Activated naive CD4-positive, alpha-beta T cell treated with anti-CD3 and anti-CD28 coated beads for 36 hours (primary cell): ENCODE data around the gene POM121. TPM values are rescaled to one million over a fixed set of nuclear protein-coding genes. Genes with fewer than 3 reads are reported as not detected.
"Not testable (repeated sequence)": the region's sequence is repeated elsewhere in the genome, so short reads cannot be mapped to it uniquely, and the experiment has no call there.

Source experiments
- CTCF ChIA-PET: fragments of 350-600 bp; sonication (Branson Sonifier 250); formaldehyde crosslinking; loops from one replicate; lab custom pipeline; 2021; ENCODE audit warnings: antibody characterized with exemption; lab: Charles Lee
- DNase-seq: peaks from one replicate; pipeline ENCODE4 v3.0.0-alpha.2; 2020
- H3K27ac Mint-ChIP-seq: one replicate; pipeline ENCODE4 v1.8.0; 2021; ENCODE audit warnings: mild to moderate bottlenecking, mixed read lengths
- H3K27me3 Mint-ChIP-seq: one replicate; pipeline ENCODE4 v1.8.0; 2021; ENCODE audit warnings: low read depth, mixed read lengths
- H3K36me3 Mint-ChIP-seq: one replicate; pipeline ENCODE4 v1.8.0; 2021; ENCODE audit warnings: low read depth, mixed read lengths
- H3K4me1 Mint-ChIP-seq: one replicate; pipeline ENCODE4 v1.8.0; 2021; ENCODE audit warnings: low read depth, mixed read lengths
- H3K4me3 Mint-ChIP-seq: one replicate; pipeline ENCODE4 v1.8.0; 2021; ENCODE audit warnings: mild to moderate bottlenecking, moderate library complexity, mixed read lengths
- H3K9me3 Mint-ChIP-seq: one replicate; pipeline ENCODE4 v1.8.0; 2021; ENCODE audit warnings: mixed read lengths
- intact Hi-C: fragments of 100-400 bp; cut with micrococcal nuclease; formaldehyde crosslinking; loops from one replicate; pipeline ENCODE4 v1.15.1; 2023
- total RNA-seq, 2 experiments: library from RNA; stranded (reverse); gene quantifications; one replicate each; pipeline ENCODE4 v1.2.3, GENCODE V29; 2021

Gene POM121
- total RNA-seq, 2 experiments from 2014 or later, result 35.7 to 35.9 TPM

- CTCF ChIA-PET, H3K36me3 Mint-ChIP-seq, H3K27ac Mint-ChIP-seq, H3K9me3 Mint-ChIP-seq, H3K4me3 Mint-ChIP-seq, intact Hi-C loops, H3K4me1 Mint-ChIP-seq, H3K27me3 Mint-ChIP-seq, DNase-seq: not testable (repeated sequence)
Observed at GRCh38 chr7:72953901-72954562, 29.1 kb downstream of the POM121 start.

GRCh38 chr7:72954563-72955198 is 29.8 kb downstream of the POM121 start:
- DNase-seq, H3K27ac Mint-ChIP-seq, H3K4me1 Mint-ChIP-seq, H3K36me3 Mint-ChIP-seq, H3K27me3 Mint-ChIP-seq, CTCF ChIA-PET, intact Hi-C loops, H3K9me3 Mint-ChIP-seq: not testable (repeated sequence)
- peak overlapping the region; percentile 68 for H3K4me3 Mint-ChIP-seq

GRCh38 chr7:72960029-72960428 is 35.1 kb downstream of the POM121 start:
- H3K36me3 Mint-ChIP-seq, H3K4me3 Mint-ChIP-seq, DNase-seq, H3K27ac Mint-ChIP-seq, H3K4me1 Mint-ChIP-seq, H3K9me3 Mint-ChIP-seq, H3K27me3 Mint-ChIP-seq, CTCF ChIA-PET, intact Hi-C loops: not testable (repeated sequence)

GRCh38 chr7:72960626-72961345 is 35.9 kb downstream of the POM121 start:
- intact Hi-C loops, CTCF ChIA-PET, H3K27me3 Mint-ChIP-seq, H3K4me3 Mint-ChIP-seq, H3K36me3 Mint-ChIP-seq, H3K9me3 Mint-ChIP-seq, DNase-seq, H3K4me1 Mint-ChIP-seq, H3K27ac Mint-ChIP-seq: not testable (repeated sequence)

- intact Hi-C loops, DNase-seq, H3K36me3 Mint-ChIP-seq, H3K27me3 Mint-ChIP-seq, CTCF ChIA-PET, H3K4me3 Mint-ChIP-seq, H3K4me1 Mint-ChIP-seq, H3K9me3 Mint-ChIP-seq, H3K27ac Mint-ChIP-seq: not testable (repeated sequence)
Observed at GRCh38 chr7:72961346-72961650, 36.4 kb downstream of the POM121 start.

GRCh38 chr7:72963056-72963455 is 38.2 kb downstream of the POM121 start:
- H3K36me3 Mint-ChIP-seq, DNase-seq, H3K27ac Mint-ChIP-seq, H3K27me3 Mint-ChIP-seq, H3K9me3 Mint-ChIP-seq, CTCF ChIA-PET, intact Hi-C loops, H3K4me3 Mint-ChIP-seq, H3K4me1 Mint-ChIP-seq: not testable (repeated sequence)

GRCh38 chr7:72965186-72965975 is 40.5 kb downstream of the POM121 start:
- H3K36me3 Mint-ChIP-seq, H3K4me1 Mint-ChIP-seq, CTCF ChIA-PET, intact Hi-C loops, H3K4me3 Mint-ChIP-seq, DNase-seq, H3K9me3 Mint-ChIP-seq, H3K27ac Mint-ChIP-seq, H3K27me3 Mint-ChIP-seq: not testable (repeated sequence)

- H3K27ac Mint-ChIP-seq, H3K36me3 Mint-ChIP-seq, intact Hi-C loops, H3K4me1 Mint-ChIP-seq, H3K27me3 Mint-ChIP-seq, H3K4me3 Mint-ChIP-seq, CTCF ChIA-PET, H3K9me3 Mint-ChIP-seq: not testable (repeated sequence)
- DNase-seq, result peak; percentile 3
Observed at GRCh38 chr7:72966892-72967291, 42.0 kb downstream of the POM121 start.

- H3K9me3 Mint-ChIP-seq, H3K4me1 Mint-ChIP-seq, H3K36me3 Mint-ChIP-seq, H3K27me3 Mint-ChIP-seq, CTCF ChIA-PET, H3K4me3 Mint-ChIP-seq, H3K27ac Mint-ChIP-seq, intact Hi-C loops: not testable (repeated sequence)
- DNase-seq, result peak; percentile 3
Observed at GRCh38 chr7:72968980-72969516, 44.2 kb downstream of the POM121 start, which contains the start of gene TRIM74. TSS of gene TRIM74 (minus strand) at chr7:72969466. CDS start at chr7:72966157, 3,309 bp downstream.

- H3K27me3 Mint-ChIP-seq, H3K9me3 Mint-ChIP-seq, H3K4me3 Mint-ChIP-seq, H3K27ac Mint-ChIP-seq, CTCF ChIA-PET, DNase-seq, intact Hi-C loops, H3K36me3 Mint-ChIP-seq, H3K4me1 Mint-ChIP-seq: not testable (repeated sequence)
Observed at GRCh38 chr7:72969688-72970087, 44.8 kb downstream of the POM121 start.

GRCh38 chr7:72971505-72971904 is 46.6 kb downstream of the POM121 start:
- CTCF ChIA-PET, H3K27ac Mint-ChIP-seq, H3K9me3 Mint-ChIP-seq, DNase-seq, H3K4me3 Mint-ChIP-seq, H3K4me1 Mint-ChIP-seq, H3K27me3 Mint-ChIP-seq, intact Hi-C loops, H3K36me3 Mint-ChIP-seq: not testable (repeated sequence)

GRCh38 chr7:72974781-72975180 is 49.9 kb downstream of the POM121 start:
- CTCF ChIA-PET, H3K27ac Mint-ChIP-seq, intact Hi-C loops, H3K4me3 Mint-ChIP-seq, H3K36me3 Mint-ChIP-seq, DNase-seq, H3K9me3 Mint-ChIP-seq, H3K27me3 Mint-ChIP-seq, H3K4me1 Mint-ChIP-seq: not testable (repeated sequence)
